GM12873 (cell line): ENCODE results near the gene GALNT18.

Source experiments
- CTCF ChIP-seq: IDR thresholded peaks from 2 replicates; pipeline ENCODE4 v1.5.1; 2012; ENCODE audit warnings: low read depth, mild to moderate bottlenecking, moderate library complexity, low read length, control low read depth; ENCODE audit not compliant: insufficient read depth; ENCODE audit errors: missing control alignments

Gene GALNT18

GRCh38 chr11:11262171-11262920, 359.5 kb downstream of the GALNT18 start:
- TF ChIP-seq CTCF, result no peak

GRCh38 chr11:11261629-11262028, 360.2 kb downstream of the GALNT18 start:
- no peak for TF ChIP-seq CTCF

GRCh38 chr11:11260903-11261302, 360.9 kb downstream of the GALNT18 start:
- TF ChIP-seq CTCF, result no peak

- no peak for TF ChIP-seq CTCF
Measured at GRCh38 chr11:11253995-11254394, 367.8 kb downstream of the GALNT18 start.

GRCh38 chr11:11253497-11253896, 368.3 kb downstream of the GALNT18 start:
- TF ChIP-seq CTCF, result no peak

GRCh38 chr11:11252403-11252802, 369.4 kb downstream of the GALNT18 start:
- no peak for TF ChIP-seq CTCF

GRCh38 chr11:11251394-11251970, 370.3 kb downstream of the GALNT18 start:
- TF ChIP-seq CTCF, result no peak
